Mesendoderm (in vitro differentiated cells): ENCODE measurements around the gene ESAM.

Experiments used
- DNase-seq: peaks from one replicate; pipeline ENCODE4 v3.0.0; 2013
- H2AK5ac ChIP-seq: 2 replicates; pipeline ENCODE4 v1.6.1; 2013; ENCODE audit warnings: low read length, inconsistent platforms
- H2BK120ac ChIP-seq: 2 replicates; pipeline ENCODE4 v1.6.1; 2013; ENCODE audit warnings: low read depth, mild to moderate bottlenecking, low read length, moderate library complexity, mixed read lengths
- H2BK15ac ChIP-seq: replicated peaks from 2 replicates; pipeline ENCODE4 v1.6.1; 2013; ENCODE audit warnings: low read depth, mild to moderate bottlenecking, moderate library complexity
- H2BK5ac ChIP-seq: 2 replicates; pipeline ENCODE4 v1.6.1; 2013; ENCODE audit warnings: low read length, inconsistent platforms
- H3K18ac ChIP-seq: 2 replicates; pipeline ENCODE4 v1.6.1; 2013; ENCODE audit warnings: mild to moderate bottlenecking, low read length, mixed read lengths
- H3K23ac ChIP-seq: one replicate; pipeline ENCODE4 v1.6.1; 2013; ENCODE audit warnings: low read length
- H3K27ac ChIP-seq: 2 replicates; pipeline ENCODE4 v1.5.1; 2013; ENCODE audit warnings: low read depth, mild to moderate bottlenecking, inconsistent platforms, low read length, moderate library complexity
- H3K27me3 ChIP-seq: 2 replicates; pipeline ENCODE4 v1.6.1; 2013; ENCODE audit warnings: low read length, control low read depth, mild to moderate bottlenecking, inconsistent platforms; ENCODE audit not compliant: insufficient read depth, poor library complexity
- H3K36me3 ChIP-seq: 2 replicates; pipeline ENCODE4 v1.6.1; 2013; ENCODE audit warnings: low read length, inconsistent platforms; ENCODE audit not compliant: control insufficient read depth, insufficient read depth
- H3K4ac ChIP-seq: one replicate; pipeline ENCODE4 v1.6.1; 2013; ENCODE audit warnings: low read depth, mild to moderate bottlenecking, low read length, moderate library complexity
- H3K4me1 ChIP-seq: 2 replicates; pipeline ENCODE4 v1.6.1; 2013; ENCODE audit warnings: low read depth, low read length, inconsistent platforms; ENCODE audit not compliant: control insufficient read depth
- H3K4me2 ChIP-seq: 2 replicates; pipeline ENCODE4 v1.6.1; 2013; ENCODE audit warnings: low read length
- H3K4me3 ChIP-seq: 2 replicates; pipeline ENCODE4 v1.5.1; 2013; ENCODE audit warnings: mild to moderate bottlenecking, low read length
- H3K56ac ChIP-seq: one replicate; pipeline ENCODE4 v1.6.1; 2013; ENCODE audit warnings: low read length
- H3K79me1 ChIP-seq: 2 replicates; pipeline ENCODE4 v1.6.1; 2013; ENCODE audit warnings: low read length, inconsistent platforms
- H3K79me2 ChIP-seq: 2 replicates; pipeline ENCODE4 v1.6.1; 2013; ENCODE audit warnings: mild to moderate bottlenecking, low read length; ENCODE audit not compliant: control insufficient read depth, insufficient read depth
- H3K9ac ChIP-seq: 2 replicates; pipeline ENCODE4 v1.6.1; 2013; ENCODE audit warnings: low read length, inconsistent platforms
- H4K5ac ChIP-seq: one replicate; pipeline ENCODE4 v1.6.1; 2013; ENCODE audit warnings: low read length
- H4K8ac ChIP-seq: one replicate; pipeline ENCODE4 v1.6.1; 2013; ENCODE audit warnings: low read depth, mild to moderate bottlenecking, control low read depth, low read length, moderate library complexity
- WGBS: extraction: QIAGEN DNeasy Blood & Tissue Kit; methylation state at CpG from one replicate; pipeline ENCODE4 v1.1.7; 2013; ENCODE audit warnings: low lambda C conversion rate, missing lambda C conversion rate; ENCODE audit not compliant: insufficient coverage; ENCODE audit errors: extremely low coverage; 5-methylcytosine and 5-hydroxymethylcytosine counted together

Gene ESAM

DNA sequence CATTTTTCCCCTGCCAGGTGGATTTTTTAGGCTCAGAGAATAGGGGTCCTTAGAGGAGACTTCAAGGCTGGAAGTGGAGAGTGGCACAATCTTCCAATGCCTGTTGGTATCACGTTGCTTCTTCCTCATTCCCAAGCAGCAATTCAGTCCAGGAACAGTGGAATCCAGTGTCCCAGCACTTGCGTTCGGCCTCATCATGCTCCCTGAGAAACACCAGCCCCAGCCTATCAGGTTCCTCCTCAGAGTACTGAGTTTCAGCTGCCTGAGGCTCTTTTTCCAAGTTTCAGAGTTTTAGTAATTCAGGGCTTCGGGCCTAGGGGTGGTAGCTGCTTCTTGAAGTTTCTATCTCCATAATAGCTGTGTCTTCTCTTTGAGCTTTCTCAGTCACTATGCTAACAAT is 54.3 kb downstream of the ESAM start:
- Histone ChIP-seq H3K4me3 (no peak overlapping the region), H3K27ac (no peak overlapping the region), H2BK15ac (no peak overlapping the region), H3K79me1 (no peaks in the 10 kb centered on the region), H3K79me2 (no peaks in the 10 kb centered on the region), H4K5ac (no peak overlapping the region), H3K4me1 (no peaks in the 10 kb centered on the region), H4K8ac (no peak overlapping the region), H3K23ac (no peak overlapping the region), H2BK5ac (no peak overlapping the region), H3K18ac (no peak overlapping the region), H3K4me2 (no peak overlapping the region), H3K56ac (no peak overlapping the region), H3K9ac (no peak overlapping the region), H2AK5ac (no peak overlapping the region), H3K4ac (no peak overlapping the region), H3K27me3 (no peaks in the 10 kb centered on the region), H2BK120ac (no peak overlapping the region), H3K36me3 (no peaks in the 10 kb centered on the region)
- DNase-seq: no peak
- WGBS: no CpG with 5 or more reads among the region's 4 CpGs
